HepG2 (cell line): Measurements from ENCODE around the gene TPRG1L. TPM values are rescaled to one million over a fixed set of nuclear protein-coding genes. Genes with fewer than 3 reads are reported as not detected.

Experiments used
- ATAC-seq: fragments of 200-7000 bp; cut with Tn5 transposase; 3 replicates; pipeline ENCODE4 v1.9.1; 2020; ENCODE audit warnings: mild to moderate bottlenecking, moderate library complexity
- BruUV-seq: library from RNA; stranded (reverse); fragments of 400-500 nt; replicated peaks from 2 replicates; lab custom pipeline; 2021; lab: Mats Ljungman, UMichigan
- CTCF ChIA-PET: fragments of 300-600 bp; formaldehyde crosslinking; extraction: SDS; loops from one replicate; lab custom pipeline; 2021; ENCODE audit warnings: low total read pairs, inconsistent platforms, low intra/inter-chr PET ratio; lab: Yijun Ruan, JAX
- POLR2A ChIA-PET: fragments of 350-600 bp; sonication (Branson Sonifier 250); formaldehyde crosslinking; loops from one replicate; lab custom pipeline; 2020; ENCODE audit warnings: antibody characterized with exemption, inconsistent platforms; lab: Yijun Ruan, JAX
- DNase-seq: peaks from one replicate; pipeline ENCODE4 v3.0.0-alpha.2; 2015; ENCODE audit warnings: low spot score
- FAIRE-seq: peaks from 3 replicates; lab custom pipeline; 2011; peaks lifted over from hg19 to GRCh38; lab: Jason Lieb, UNC
- H2AFZ ChIP-seq: one replicate; pipeline ENCODE4 v1.6.1; 2011; ENCODE audit warnings: low read length, inconsistent platforms
- H3K27ac ChIP-seq: fragments of 300-600 bp; 3 replicates; pipeline ENCODE4 v1.8.0; 2011; ENCODE audit warnings: mixed run types, mild to moderate bottlenecking, mixed read lengths, low read length, inconsistent platforms; ENCODE audit not compliant: insufficient read depth; ENCODE audit errors: extremely low read length
- H3K27me3 ChIP-seq, 2 experiments: fragments of 200-600 bp in 1 of 2; 2 replicates in 1 of 2; 3 replicates in 1 of 2; pipeline versions ENCODE4 v1.6.0 to v1.8.0; 2011; ENCODE audit warnings: low read length in 2 of 2, mild to moderate bottlenecking in 2 of 2, moderate library complexity in 2 of 2, inconsistent platforms in 1 of 2; ENCODE audit not compliant: insufficient read depth in 2 of 2, control insufficient read depth in 1 of 2
- H3K36me3 ChIP-seq, 2 experiments: fragments of 200-600 bp in 1 of 2; replicated peaks in 1 of 2; 2 replicates in 1 of 2; 3 replicates in 1 of 2; pipeline versions ENCODE4 v1.5.1 to v1.8.0; 2011; ENCODE audit warnings: low read length in 2 of 2, inconsistent platforms in 1 of 2; ENCODE audit not compliant: insufficient read depth in 2 of 2, control insufficient read depth in 1 of 2
- H3K4me1 ChIP-seq: 2 replicates; pipeline ENCODE4 v1.5.1; 2012; ENCODE audit warnings: low read length, inconsistent platforms; ENCODE audit not compliant: insufficient read depth
- H3K4me2 ChIP-seq: 2 replicates; pipeline ENCODE4 v1.6.0; 2011; ENCODE audit warnings: low read depth, low read length, inconsistent platforms
- H3K4me3 ChIP-seq, 3 experiments: fragments of 200-600 bp in 1 of 3; sonication (generic), shearing (Covaris generic) in 1 of 3; replicated peaks in 1 of 3; 2 replicates each; pipeline ENCODE4 v1.5.1; 2011 to 2016; ENCODE audit warnings: low read length in 3 of 3, inconsistent platforms in 2 of 3, low read depth in 2 of 3, mild to moderate bottlenecking in 2 of 3, control low read depth in 1 of 3, mixed read lengths in 1 of 3; ENCODE audit not compliant: insufficient read depth in 1 of 3
- H3K79me2 ChIP-seq: one replicate; pipeline ENCODE4 v1.6.1; 2011; ENCODE audit warnings: low read length, inconsistent platforms; ENCODE audit not compliant: insufficient read depth
- H3K9ac ChIP-seq: 2 replicates; pipeline ENCODE4 v1.6.0; 2011; ENCODE audit warnings: mild to moderate bottlenecking, low read depth, low read length, inconsistent platforms; ENCODE audit not compliant: insufficient read depth
- H3K9me3 ChIP-seq: 2 replicates; pipeline ENCODE4 v1.5.1; 2012; ENCODE audit warnings: mild to moderate bottlenecking, low read length
- H4K20me1 ChIP-seq: 2 replicates; pipeline ENCODE4 v1.6.0; 2011; ENCODE audit warnings: inconsistent platforms, mild to moderate bottlenecking, low read length, moderate library complexity; ENCODE audit not compliant: insufficient read depth
- ARID2 ChIP-seq: sonication (generic); formaldehyde crosslinking; IDR thresholded peaks from 2 replicates; pipeline ENCODE4 v1.8.1; 2022; ENCODE audit warnings: mild to moderate bottlenecking, missing genetic modification reagents, borderline replicate concordance
- MEF2D ChIP-seq: sonication (generic); formaldehyde crosslinking; IDR thresholded peaks from 2 replicates; pipeline ENCODE4 v1.5.1; 2020; ENCODE audit warnings: mild to moderate bottlenecking, missing genetic modification reagents
- PAWR ChIP-seq: sonication (generic); formaldehyde crosslinking; IDR thresholded peaks from 2 replicates; pipeline ENCODE4 v1.4.0; 2020; ENCODE audit warnings: missing genetic modification reagents, mild to moderate bottlenecking, borderline replicate concordance
- ZNF12 ChIP-seq: sonication (generic); formaldehyde crosslinking; IDR thresholded peaks from 2 replicates; pipeline ENCODE4 v1.5.0; 2020; ENCODE audit warnings: missing genetic modification reagents
- ZNF331 ChIP-seq: sonication (generic); formaldehyde crosslinking; IDR thresholded peaks from 2 replicates; pipeline ENCODE4 v1.4.0; 2020; ENCODE audit warnings: missing genetic modification reagents
- ZNF432 ChIP-seq: sonication (generic); formaldehyde crosslinking; IDR thresholded peaks from 2 replicates; pipeline ENCODE4 v1.5.0; 2020; ENCODE audit warnings: missing genetic modification reagents, mild to moderate bottlenecking, borderline replicate concordance
- ZNF501 ChIP-seq: sonication (generic); formaldehyde crosslinking; IDR thresholded peaks from 2 replicates; pipeline ENCODE4 v1.5.1; 2020; ENCODE audit warnings: mild to moderate bottlenecking, moderate library complexity, missing genetic modification reagents
- ZNF704 ChIP-seq: sonication (generic); formaldehyde crosslinking; IDR thresholded peaks from 2 replicates; pipeline ENCODE4 v1.8.1; 2023; ENCODE audit warnings: mild to moderate bottlenecking, inconsistent platforms, moderate library complexity, missing genetic modification reagents, borderline replicate concordance
- WGBS: methylation state at CpG from one replicate; pipeline ENCODE4 v1.1.6; 2017; ENCODE audit warnings: low lambda C conversion rate; 5-methylcytosine and 5-hydroxymethylcytosine counted together
- in situ Hi-C: cut with HindIII; loops from 2 replicates; pipeline ENCODE4 v1.10.0; 2017; ENCODE audit warnings: low pct_unique_long_range_greater_than_20kb; ENCODE audit not compliant: extremely low pct_ligation_motif_present
- intact Hi-C: fragments of 100-400 bp; cut with micrococcal nuclease; formaldehyde crosslinking; loops from one replicate; pipeline ENCODE4 v1.10.0; 2022; ENCODE audit not compliant: unreplicated experiment
- polyA plus RNA-seq, 8 experiments: library from polyadenylated mRNA; depleted of rRNA in 3 of 8; stranded (reverse) in 7 of 8; unstranded in 1 of 8; fragments of >200 nt; fragmentation: Illumina TruSeq in 4 of 8; extraction: Trizol in 4 of 8; gene quantifications; 2 replicates each; pipeline versions ENCODE4 v1.2.1 to v1.2.3, GENCODE V29; 2011 to 2016; ENCODE audit warnings: low read depth in 4 of 8, missing spikeins in 1 of 8, mixed read lengths in 1 of 8; ENCODE audit not compliant: insufficient read depth in 1 of 8
- total RNA-seq, 5 experiments: library from RNA; depleted of rRNA; stranded (reverse); fragments of >200 nt; fragmentation: Illumina TruSeq; extraction: Trizol; gene quantifications; 2 replicates each; pipeline ENCODE4 v1.2.3, GENCODE V29; 2016; ENCODE audit warnings: low read depth in 1 of 5

The TPRG1L gene
- total and polyA plus RNA-seq, 2 of the 13 experiments (the other 11 are each of a cell fraction or from before 2014, with no cell fraction given): 21.3 to 37.4 TPM

DNA sequence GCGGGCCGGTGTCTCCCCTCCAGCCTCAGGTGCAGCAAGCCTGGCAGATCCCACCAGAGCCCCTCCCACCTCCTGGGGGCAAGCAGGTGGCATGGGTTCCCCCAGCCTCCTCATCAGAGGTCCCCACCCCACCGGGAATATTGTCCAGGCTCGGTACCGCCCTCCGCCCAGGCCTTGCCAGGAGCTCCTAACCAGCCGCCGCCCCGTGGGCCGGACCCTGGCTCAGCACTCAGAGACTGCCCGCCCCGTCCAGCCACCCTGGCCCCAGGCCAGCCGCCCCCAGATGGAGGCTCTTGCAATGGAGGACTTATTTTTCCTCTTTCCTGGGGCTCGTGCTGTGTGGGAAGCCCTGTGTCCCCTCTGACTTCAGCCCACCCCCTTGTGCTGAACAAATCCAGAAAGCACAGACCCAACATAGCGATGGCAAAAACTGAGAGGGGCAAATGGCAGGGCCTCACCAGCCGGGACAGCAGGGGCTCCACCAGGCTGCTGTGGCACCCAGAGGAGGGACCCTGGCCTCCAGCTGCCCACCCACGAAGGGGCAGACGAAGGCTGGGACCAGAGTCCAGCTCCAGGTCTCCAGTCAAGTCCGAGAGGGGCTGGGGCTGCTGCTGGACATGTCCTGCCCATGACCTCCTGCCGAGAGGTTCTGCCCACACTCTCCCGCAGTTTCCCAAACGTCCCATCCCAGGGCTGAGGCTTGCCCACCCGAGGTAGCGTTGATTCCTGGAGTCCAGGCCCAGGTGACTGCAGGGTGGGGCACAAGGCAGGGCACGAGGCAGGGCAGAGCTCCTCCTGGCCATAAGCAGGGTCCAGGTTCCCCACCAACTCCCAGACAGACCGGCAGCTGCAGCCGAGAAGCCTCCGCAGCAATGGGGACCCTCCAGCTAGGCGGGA, 21.0 kb upstream of the TPRG1L start:
- no peak overlapping the region for H2AFZ ChIP-seq
- CTCF ChIA-PET: no interaction called here
- POLR2A ChIA-PET: no interaction called here
- peaks cover 11% of the 10 kb centered on the region; the same call in 1 of the 2 replicates for H3K4me1 ChIP-seq
- H3K27ac ChIP-seq: no peak overlapping the region
- WGBS: 61% methylated on average over 5 of the region's 29 CpGs
- no peak overlapping the region for H3K4me3 ChIP-seq
- H3K4me2 ChIP-seq: no peak overlapping the region
- DNase-seq: no peak
- no peaks in the 10 kb centered on the region for H3K9me3 ChIP-seq
- H3K79me2 ChIP-seq: no peaks in the 10 kb centered on the region
- intact Hi-C loops: no loop called here
- no TSS peak for BruUV-seq
- no peak for TF ChIP-seq ARID2 (CRISPR knock-in tag)
- TF ChIP-seq, all 625 proteins: peak for 0
- ATAC-seq (no peak), FAIRE-seq (no peak)
- in situ Hi-C loops: no loop called here
- H3K36me3 ChIP-seq: no peaks in the 10 kb centered on the region
- peaks cover 18 to 97% of the 10 kb centered on the region in 2 experiments for H3K27me3 ChIP-seq
- no peak overlapping the region for H3K9ac ChIP-seq
- H4K20me1 ChIP-seq: 0 out of 2 replicates have a peak, but pooled peaks cover 3% of the 10 kb centered on the region

DNA sequence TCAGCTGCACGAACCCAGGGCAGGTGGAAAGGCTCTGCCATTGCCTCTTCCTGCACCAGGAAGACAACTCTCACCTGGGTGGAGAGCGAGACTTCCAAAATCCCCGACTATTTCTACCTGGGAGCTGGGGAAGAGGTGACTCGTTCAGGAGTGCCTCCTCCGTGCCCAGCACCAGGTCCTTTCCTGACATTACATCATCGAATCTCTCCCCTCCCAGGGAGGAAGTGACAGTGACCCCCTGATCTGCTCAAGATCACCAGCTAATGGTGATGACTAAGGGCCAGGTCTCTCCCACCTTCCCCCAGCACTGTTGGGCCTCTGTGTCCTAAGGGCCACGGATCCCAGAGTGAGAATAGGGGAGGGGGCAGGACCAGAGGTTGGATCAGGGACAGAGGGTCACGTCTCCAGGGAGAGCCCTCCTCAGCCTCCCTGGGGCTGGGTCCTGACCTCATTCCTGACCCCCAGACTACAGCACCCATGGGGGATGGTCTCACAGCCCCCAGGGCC, 20.3 kb upstream of the TPRG1L start:
- no peaks in the 10 kb centered on the region for H3K79me2 ChIP-seq
- H2AFZ ChIP-seq: no peak overlapping the region
- no peaks in the 10 kb centered on the region for H3K9me3 ChIP-seq
- intact Hi-C loops (no loop called here), in situ Hi-C loops (no loop called here)
- H3K9ac ChIP-seq: no peak overlapping the region
- H3K27me3 ChIP-seq: peaks cover 17 to 97% of the 10 kb centered on the region in 2 experiments
- H3K27ac ChIP-seq: no peak overlapping the region
- H4K20me1 ChIP-seq: 0 out of 2 replicates have a peak, but pooled peaks cover 3% of the 10 kb centered on the region
- ATAC-seq: no peak
- H3K4me1 ChIP-seq: peaks cover 11% of the 10 kb centered on the region; the same call in 1 of the 2 replicates
- no peak overlapping the region for H3K4me2 ChIP-seq
- ChIA-PET POLR2A (no interaction called here), CTCF (no interaction called here)
- BruUV-seq: no TSS peak
- H3K4me3 ChIP-seq: no peak overlapping the region
- FAIRE-seq: no peak
- no peak for DNase-seq
- TF ChIP-seq ZNF704 (CRISPR knock-in tag) (no peak), ZNF432 (CRISPR knock-in tag) (no peak), PAWR (CRISPR knock-in tag) (no peak), ZNF501 (no peak), MEF2D (no peak), ZNF331 (CRISPR knock-in tag) (peak; percentile 96), ZNF12 (no peak)
- TF ChIP-seq, all 625 proteins: peak for 1
- no peaks in the 10 kb centered on the region for H3K36me3 ChIP-seq
- WGBS: 21% methylated on average over 7 of the region's 8 CpGs
